Stimulated activated CD8-positive, alpha-beta memory T cell treated with anti-CD3 and anti-CD28 coated beads, Interleukin-12 subunit alpha, Interleukin-12 subunit beta, amount 100 ng/mL, for 1 hour (primary cell): ENCODE data around the gene KRTAP19-6.
"Not testable (repeated sequence)": the region's sequence is repeated elsewhere in the genome, so short reads cannot be mapped to it uniquely, and the experiment has no call there.

Experiments
- DNase-seq: peaks from one replicate; pipeline ENCODE4 v3.0.0-alpha.2; 2020; ENCODE audit warnings: low read depth

Gene KRTAP19-6, protein sequence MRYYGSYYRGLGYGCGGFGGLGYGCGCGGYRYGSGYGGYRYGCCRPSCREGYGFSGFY

DNA sequence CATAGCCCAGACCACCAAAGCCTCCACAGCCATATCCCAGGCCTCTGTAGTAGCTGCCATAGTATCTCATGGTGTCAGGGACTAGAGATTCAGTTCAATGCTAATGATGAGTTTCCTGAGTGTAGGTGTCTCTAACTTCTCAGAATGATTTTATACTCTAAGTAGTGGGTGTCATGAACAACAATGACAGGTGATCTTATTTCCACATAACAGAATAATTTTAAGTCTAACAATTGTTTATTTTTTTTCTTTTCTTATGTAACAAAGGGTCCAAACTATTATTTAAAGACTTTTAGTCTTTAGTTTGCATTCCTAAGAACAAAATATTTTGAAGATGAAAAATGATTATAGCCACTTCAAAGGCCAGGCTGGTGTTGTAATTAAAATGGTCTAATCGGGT lies at the start of gene KRTAP19-6:
TSS of gene KRTAP19-6 (minus strand) at position 101 of the 400 bp plus-strand sequence. CDS start at position 70, 31 bp downstream.
- DNase-seq, result no peak

DNA sequence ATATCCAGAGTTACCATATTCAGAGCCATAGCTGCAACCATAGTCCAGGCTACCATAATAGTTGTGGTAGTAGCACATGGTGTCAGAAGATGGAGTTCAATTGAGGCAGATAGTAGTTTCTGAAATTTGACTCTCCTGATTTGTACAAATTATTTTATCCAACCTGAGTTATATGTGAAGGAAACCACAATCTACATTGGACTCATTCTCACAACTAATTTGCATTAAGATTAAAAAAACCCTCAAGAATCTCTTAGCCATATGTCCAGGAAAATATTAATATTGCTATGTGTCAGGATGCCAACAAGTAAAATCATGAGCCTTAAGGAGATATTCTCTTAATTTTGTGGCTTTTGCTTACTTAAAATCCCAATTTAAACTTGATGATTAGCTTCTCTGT lies 48.6 kb upstream of the KRTAP19-6 start, which contains the start of gene KRTAP22-2:
TSS of gene KRTAP22-2 (minus strand) at position 101 of the 400 bp plus-strand sequence.
- no peak for DNase-seq

DNA sequence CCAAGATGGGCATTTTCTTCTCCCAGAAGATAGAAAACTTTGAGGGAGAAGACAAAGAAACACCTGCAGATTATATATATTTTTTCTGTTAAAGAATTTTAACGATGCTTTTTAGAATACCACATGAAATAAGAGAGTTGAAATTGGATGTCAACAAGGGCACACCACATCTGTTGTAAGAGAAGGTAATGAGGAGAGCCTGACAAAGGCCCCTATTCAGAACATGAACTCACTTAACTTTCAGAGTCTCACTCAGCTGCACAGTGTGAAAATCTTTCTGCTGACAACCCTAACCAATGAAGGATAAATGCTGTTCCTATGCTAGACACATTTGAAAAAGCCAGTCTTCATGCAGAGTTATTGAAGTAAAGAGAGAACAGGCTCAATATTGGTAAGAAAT lies 41.2 kb upstream of the KRTAP19-6 start:
- no peak for DNase-seq

DNA sequence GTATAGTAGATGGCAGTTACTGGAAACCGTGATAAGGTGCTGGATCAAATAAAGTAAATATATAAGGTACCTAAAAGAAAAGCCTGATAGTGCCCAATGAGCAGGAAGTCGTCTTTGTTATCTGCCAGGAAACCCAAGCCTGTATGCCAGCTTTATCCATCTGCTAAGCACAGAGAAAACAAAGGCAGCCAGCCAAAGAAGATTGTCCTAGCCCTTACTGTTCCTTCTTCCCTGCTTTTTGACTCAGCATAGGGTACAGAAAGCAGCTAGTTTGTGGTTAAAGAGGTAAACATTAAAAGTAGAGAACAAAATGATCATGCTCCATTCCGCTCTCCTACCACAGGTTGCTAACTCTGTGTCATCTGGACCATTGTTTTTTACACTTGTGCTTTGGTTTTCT lies 38.5 kb upstream of the KRTAP19-6 start:
- DNase-seq, result no peak

DNA sequence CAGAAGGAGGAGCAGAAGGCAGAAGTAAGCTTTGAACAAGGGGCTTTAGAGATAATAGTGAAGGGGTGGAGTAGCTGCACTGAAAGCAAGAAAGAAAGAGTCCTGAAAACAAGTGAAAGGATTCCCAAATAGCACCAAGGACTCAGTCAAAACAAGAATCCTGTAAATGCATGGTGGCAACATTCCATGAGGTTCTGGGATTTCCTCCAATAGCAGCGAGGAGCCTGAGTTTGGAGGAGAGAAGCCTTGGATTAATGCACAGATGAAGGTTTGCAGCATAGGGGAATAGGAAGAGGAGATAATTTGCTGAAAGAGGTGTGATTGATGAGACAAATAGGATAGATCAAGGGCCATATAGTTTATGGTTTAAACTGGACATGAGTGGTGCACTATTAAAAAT lies 37.7 kb upstream of the KRTAP19-6 start:
- DNase-seq, result no peak

DNA sequence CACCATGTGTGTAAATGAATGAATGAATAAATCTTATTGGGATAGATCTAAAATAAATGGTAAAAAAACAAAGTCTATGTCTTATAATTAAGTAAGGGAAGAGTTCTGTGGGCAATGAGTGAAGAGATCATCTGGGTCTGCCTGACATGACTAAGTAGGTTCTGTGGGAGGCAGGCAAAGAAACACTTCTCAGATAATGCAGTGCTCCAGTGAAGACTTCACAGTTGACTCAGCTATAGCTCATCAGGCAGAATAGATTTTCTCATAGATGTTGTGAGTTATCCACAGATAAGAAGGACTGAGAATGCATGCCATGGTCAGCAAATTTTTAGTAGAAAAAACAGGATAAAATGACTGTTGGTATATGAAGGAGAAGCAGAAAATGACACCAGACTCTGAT lies 36.1 kb upstream of the KRTAP19-6 start:
- DNase-seq, result no peak

DNA sequence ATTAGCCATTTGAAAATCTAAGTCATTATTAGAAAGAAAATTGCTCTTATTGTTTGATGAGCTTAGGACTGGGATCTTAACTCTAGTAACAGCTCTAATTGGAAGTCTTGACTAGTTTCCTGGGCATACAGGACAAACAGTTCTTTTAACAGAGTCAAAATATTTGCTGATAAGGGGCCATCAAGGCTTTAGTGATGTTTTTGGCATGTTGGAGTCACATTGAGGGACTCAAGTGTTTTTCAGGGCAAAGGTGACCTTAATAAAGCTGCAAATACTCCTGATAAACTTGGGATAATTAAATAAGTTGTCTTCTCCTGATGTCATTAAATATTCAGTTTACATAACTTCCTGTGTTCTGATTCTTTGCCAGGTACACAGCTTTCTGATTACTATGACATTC lies 26.0 kb upstream of the KRTAP19-6 start:
- no peak for DNase-seq

DNA sequence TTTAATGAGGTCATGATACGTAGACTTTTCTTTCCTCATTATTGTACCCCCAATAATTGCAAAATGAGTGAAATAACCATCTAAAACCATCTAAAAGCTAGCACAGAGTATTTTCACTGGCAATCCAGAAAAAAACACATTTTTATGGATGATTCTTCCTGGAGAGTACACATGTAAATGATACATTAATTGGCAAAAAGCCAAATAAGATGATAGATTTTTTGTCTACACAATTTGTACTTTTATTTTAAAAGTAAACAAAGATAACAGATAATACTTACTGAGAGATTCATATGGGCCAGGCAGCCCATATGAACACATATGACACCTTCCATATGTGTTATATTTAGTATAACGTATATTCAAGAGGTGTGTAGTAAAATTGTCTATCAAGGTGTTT lies 22.0 kb upstream of the KRTAP19-6 start:
- DNase-seq, result no peak

DNA sequence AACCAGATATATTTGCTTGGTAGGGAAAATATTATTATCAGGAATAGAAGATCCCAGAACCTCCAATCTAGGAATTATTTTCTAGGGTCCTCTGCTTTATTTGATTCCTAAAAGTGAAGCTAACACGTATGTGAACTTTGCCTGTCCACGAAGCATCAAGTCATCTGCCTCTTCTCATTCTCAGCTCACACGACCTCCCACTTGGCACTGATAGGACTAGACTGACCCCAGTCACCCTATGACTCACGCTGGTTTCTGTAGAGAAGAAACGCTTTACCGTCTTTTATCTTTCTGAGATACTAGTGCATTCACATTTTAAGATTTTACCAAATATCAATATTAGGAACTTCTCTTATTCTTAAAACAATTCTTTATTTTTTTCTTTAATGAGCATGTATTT lies 21.4 kb upstream of the KRTAP19-6 start:
- no peak for DNase-seq

DNA sequence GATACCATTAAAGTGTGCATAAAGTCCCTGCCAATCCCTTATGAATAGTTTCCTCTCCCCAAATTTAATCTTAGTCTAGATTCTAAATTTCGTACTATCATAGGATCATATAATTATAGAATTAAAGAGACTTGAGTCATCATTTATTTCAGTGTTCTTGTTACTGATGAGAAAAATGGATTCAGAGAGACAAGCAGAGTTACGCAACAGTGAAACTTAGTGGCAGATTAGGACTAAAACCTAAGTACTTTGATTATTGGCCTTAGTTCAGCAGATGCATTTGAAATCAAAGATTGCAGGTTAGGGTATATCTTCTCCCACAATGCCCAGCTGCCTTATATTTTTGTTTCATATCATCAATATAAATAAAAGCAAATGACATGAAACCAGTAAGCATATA lies 20.3 kb upstream of the KRTAP19-6 start:
- DNase-seq, result no peak

DNA sequence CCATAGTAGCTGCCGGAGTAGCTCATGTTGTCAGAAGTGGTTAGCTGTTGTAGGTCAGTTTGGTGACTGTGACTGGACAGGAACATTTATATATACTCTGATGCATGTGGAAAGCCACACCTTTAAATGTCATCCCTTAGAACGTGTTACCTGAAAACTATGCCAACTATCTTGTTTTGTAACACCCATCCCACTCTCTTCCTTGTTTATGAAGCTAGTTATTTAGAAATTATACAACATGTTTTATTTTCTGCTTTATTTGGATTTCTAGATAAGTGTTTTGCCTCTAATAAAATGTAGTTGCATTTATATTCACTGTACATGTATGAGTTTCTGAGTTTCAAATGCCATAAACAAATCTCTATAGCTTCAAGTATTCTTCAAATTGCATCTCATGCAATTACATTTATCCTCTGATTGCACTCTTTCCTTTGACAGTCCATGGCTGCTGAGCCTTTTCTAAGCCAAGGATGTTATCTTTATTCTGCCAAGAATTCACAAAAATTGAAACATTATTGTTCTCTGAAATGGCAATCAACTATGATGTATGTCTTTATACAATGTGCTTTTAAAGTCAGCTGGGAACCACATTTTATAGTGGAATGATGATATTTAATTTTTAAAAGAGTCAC lies 19.7 kb upstream of the KRTAP19-6 start, which contains the start of gene KRTAP19-7:
TSS of gene KRTAP19-7 (minus strand) at position 51 of the 632 bp plus-strand sequence. CDS start at position 26, 25 bp downstream.
- DNase-seq, result no peak

DNA sequence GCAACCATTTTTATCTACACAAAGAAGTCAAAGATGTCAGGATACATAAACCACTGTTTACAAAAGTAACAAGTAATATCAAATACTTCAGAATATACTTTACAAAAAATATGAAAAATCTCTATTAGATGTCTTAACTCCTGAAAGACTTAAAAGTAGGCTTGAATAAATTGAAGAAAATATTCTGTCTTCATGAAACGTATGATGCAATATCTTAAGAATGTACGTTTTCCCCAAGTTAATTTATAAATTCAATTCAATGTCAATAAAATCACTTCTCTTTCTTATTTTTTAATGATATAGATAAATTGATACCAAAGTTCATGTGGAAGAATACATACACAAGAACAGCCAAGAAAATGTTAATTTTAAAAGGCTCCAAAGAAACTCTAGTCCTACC lies 13.4 kb upstream of the KRTAP19-6 start:
- no peak for DNase-seq

DNA sequence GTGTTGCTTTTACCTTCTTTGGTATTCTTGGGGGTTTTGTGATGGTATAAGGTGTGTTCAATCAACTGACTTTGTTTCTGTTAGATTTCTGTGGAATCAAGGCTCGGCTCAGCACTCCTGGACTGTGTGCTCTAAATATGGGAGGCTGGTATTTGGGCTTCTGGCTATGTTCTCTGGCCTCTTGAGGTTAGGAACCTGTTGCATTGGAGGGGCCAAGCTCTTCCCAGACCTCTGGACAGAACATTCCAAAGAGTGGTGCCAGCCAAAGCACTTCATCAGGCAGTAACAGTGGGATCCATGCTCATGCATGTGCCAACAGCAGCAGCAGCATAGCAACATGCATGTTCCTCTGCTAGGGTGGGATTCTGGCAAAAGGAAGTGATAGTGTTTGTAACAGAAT lies 11.1 kb upstream of the KRTAP19-6 start:
- no peak for DNase-seq

DNA sequence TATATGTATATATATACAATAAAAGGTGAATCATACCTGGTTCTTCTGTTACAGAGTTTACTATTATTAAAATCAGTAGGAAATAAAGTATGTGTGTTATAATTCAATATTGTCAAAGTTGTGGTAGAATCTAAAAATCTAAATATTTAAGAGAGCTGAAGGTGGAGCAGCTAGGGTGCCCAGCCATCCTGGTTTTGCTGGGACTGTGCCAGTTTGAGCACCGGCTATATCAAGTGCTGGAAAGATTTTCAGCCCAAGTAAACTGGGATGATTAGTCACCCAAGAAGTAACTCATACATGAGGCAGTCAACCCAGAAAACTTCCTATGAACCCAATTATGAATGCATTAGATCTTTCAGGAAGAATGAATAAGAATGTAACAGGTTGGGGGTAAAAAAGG lies 22.8 kb downstream of the KRTAP19-6 start:
- DNase-seq, result no peak

DNA sequence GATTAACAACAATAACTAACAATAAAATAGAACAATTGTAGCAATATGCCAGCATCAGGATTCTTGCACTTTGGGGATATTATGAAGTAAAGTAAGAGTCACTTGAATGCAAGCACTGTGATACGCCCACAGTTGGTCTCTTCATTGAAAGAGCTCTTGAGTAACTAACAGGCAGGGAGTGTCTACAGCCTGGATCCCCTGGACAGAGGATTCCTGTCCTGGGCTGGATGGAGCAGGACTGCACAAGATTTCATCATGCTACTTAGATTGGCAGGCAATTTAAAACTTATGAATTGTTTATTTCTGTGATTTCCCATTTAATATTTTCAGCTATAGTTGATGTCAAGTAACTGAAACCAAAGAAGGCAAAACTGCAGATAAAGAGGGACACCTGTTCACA lies 26.0 kb downstream of the KRTAP19-6 start:
- no peak for DNase-seq

DNA sequence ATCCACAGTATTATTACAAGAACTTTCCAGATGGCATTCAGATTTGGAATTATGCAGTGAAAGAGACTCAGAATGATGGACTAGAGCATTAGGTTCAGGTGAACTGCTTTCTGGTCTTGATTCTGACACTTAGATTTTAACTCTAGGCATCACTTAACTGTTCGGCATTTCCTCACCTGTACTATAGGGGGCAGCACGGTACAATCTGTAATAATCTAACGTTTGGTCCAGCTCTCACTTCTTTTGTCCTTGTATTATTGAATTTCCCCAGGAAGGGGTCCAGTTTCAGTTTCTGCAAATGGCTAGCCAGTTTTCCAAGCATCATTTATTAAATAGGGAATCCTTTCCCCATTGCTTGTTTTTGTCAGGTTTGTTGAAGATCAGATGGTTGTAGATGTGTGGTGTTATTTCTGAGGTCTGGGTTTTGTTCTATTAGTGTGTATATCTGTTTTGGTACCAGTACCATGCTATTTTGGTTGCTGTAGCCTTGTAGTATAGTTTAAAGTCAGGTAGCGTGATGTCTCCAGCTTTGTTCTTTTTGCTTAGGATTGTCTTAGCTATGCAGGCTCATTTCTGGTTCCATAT lies 36.0 kb downstream of the KRTAP19-6 start:
- not testable (repeated sequence) for DNase-seq

DNA sequence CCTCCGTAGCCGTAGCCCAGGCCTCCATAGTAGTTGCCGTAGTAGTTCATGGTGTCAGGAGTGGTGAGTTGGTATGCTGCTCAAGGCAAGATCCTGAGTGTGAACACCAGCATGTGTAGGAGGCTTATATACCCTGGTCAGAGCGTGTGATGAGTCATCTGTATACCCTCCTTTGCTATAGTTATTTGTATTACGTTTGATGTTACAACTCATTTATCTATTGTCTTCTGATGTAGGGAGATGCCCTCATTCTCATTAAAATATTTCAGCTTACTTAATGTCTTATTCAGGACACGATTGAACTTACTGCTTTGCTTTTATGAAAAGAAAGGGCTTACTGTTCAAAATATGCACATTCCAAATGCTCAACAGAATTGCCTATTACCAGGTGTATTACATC lies 39.6 kb downstream of the KRTAP19-6 start, which contains the start of gene KRTAP19-5:
TSS of gene KRTAP19-5 (minus strand) at position 101 of the 400 bp plus-strand sequence. CDS start at position 50, 51 bp downstream.
- no peak for DNase-seq

DNA sequence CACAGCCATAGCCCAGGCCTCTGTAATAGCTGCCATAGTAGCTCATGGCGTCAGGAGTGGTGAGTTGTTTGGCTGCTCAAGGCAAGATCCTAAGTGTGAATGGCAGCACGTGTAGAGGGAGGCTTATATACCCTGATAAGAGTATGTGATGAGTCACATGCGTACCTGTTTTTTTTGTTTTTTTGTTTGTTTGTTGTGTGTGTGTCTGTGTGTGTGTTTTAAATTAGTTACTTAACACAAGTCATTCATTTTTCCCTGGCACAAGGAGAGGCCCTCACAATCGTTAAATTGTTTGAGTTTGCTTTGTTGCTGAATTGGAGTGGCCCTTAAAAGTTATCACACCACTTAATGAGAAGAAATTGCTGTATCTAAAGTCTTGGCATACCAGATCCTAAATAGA lies 44.6 kb downstream of the KRTAP19-6 start, which contains the start of gene KRTAP19-4:
TSS of gene KRTAP19-4 (minus strand) at position 101 of the 400 bp plus-strand sequence. CDS start at position 46, 55 bp downstream.
- no peak for DNase-seq

DNA sequence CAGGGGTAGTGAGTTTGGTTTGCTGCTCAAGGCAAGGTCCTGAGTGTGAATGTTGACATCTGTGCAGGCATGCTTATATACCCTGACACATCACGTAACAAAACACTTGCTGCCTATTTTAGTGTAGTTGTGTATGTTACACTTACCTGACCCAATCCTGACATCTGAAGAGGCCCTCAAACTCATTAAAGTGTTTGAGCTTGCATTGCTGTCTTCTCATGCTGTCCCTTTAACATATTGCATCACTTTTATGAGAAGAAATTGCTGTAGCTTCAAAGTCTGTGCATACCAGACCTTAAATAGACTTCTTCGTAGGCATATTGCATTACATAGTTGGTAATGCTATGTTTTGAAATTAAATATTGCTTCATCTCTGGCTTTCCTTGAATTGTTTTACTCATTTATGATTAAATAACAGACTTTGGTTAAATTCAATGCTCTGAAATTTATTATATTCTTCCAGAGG lies 49.7 kb downstream of the KRTAP19-6 start, which contains the start of gene KRTAP19-3:
TSS of gene KRTAP19-3 (minus strand) at position 51 of the 466 bp plus-strand sequence. CDS start 56 bp downstream, outside the sequence.
- DNase-seq, result no peak
